WERI-Rb-1 (cell line): Measurements from ENCODE around the gene SPTSSA.
"Not testable (repeated sequence)": the region's sequence is repeated elsewhere in the genome, so short reads cannot be mapped to it uniquely, and the experiment has no call there.

ENCODE experiments used
- DNase-seq: peaks from one replicate; pipeline ENCODE4 v3.0.0-alpha.2; 2020
- H3K27ac ChIP-seq: fragments of 250-450 bp; sonication (Bioruptor Pico); 2 replicates; pipeline ENCODE4 v1.5.1; 2020; ENCODE audit warnings: mild to moderate bottlenecking, moderate library complexity
- H3K27me3 ChIP-seq: fragments of 250-450 bp; sonication (Bioruptor Pico); 2 replicates; pipeline ENCODE4 v1.5.1; 2021; ENCODE audit warnings: mild to moderate bottlenecking, low read depth, moderate library complexity; ENCODE audit not compliant: insufficient read depth, severe bottlenecking
- H3K36me3 ChIP-seq: fragments of 250-450 bp; sonication (Bioruptor Pico); 2 replicates; pipeline ENCODE4 v1.5.1; 2020; ENCODE audit warnings: mild to moderate bottlenecking, moderate library complexity
- H3K4me3 ChIP-seq: 2 replicates; pipeline ENCODE4 v1.5.1; 2011; ENCODE audit warnings: low read depth, mild to moderate bottlenecking, control low read depth, low read length
- H3K9me3 ChIP-seq: fragments of 250-450 bp; sonication (Bioruptor Pico); 2 replicates; pipeline ENCODE4 v1.5.1; 2021; ENCODE audit warnings: mild to moderate bottlenecking, moderate library complexity; ENCODE audit not compliant: severe bottlenecking
- CTCF ChIP-seq: IDR thresholded peaks from 2 replicates; pipeline ENCODE4 v1.5.1; 2011; ENCODE audit warnings: low read depth, mild to moderate bottlenecking, control low read depth, inconsistent platforms, low read length

Gene SPTSSA

GRCh38 chr14:34489324-34489723 lies 27.3 kb upstream of the SPTSSA start:
- H3K4me3 ChIP-seq: no peak overlapping the region
- H3K36me3 ChIP-seq: no peaks in the 10 kb centered on the region
- no peak overlapping the region for H3K27ac ChIP-seq
- H3K27me3 ChIP-seq: no peaks in the 10 kb centered on the region
- TF ChIP-seq CTCF: no peak
- H3K9me3 ChIP-seq: no peaks in the 10 kb centered on the region
- no peak for DNase-seq

GRCh38 chr14:34488528-34488927 lies 26.5 kb upstream of the SPTSSA start:
- H3K4me3 ChIP-seq: no peak overlapping the region
- no peak for TF ChIP-seq CTCF
- no peaks in the 10 kb centered on the region for H3K36me3 ChIP-seq
- H3K27me3 ChIP-seq: no peaks in the 10 kb centered on the region
- H3K27ac ChIP-seq: no peak overlapping the region
- H3K9me3 ChIP-seq: no peaks in the 10 kb centered on the region
- DNase-seq: no peak

- no peak overlapping the region for H3K4me3 ChIP-seq
- no peak for DNase-seq
- no peak overlapping the region for H3K27ac ChIP-seq
- TF ChIP-seq CTCF: no peak
- no peaks in the 10 kb centered on the region for H3K9me3 ChIP-seq
- no peaks in the 10 kb centered on the region for H3K27me3 ChIP-seq
- no peaks in the 10 kb centered on the region for H3K36me3 ChIP-seq
Observed at GRCh38 chr14:34484726-34485125, 22.7 kb upstream of the SPTSSA start.

GRCh38 chr14:34482463-34482862 lies 20.4 kb upstream of the SPTSSA start:
- no peak overlapping the region for H3K27ac ChIP-seq
- no peak for TF ChIP-seq CTCF
- H3K4me3 ChIP-seq: no peak overlapping the region
- DNase-seq: no peak
- H3K36me3 ChIP-seq: no peaks in the 10 kb centered on the region
- no peaks in the 10 kb centered on the region for H3K27me3 ChIP-seq
- H3K9me3 ChIP-seq: no peaks in the 10 kb centered on the region

GRCh38 chr14:34479694-34480093 lies 17.7 kb upstream of the SPTSSA start:
- TF ChIP-seq CTCF: no peak
- DNase-seq: no peak
- H3K36me3 ChIP-seq: no peaks in the 10 kb centered on the region
- no peak overlapping the region for H3K27ac ChIP-seq
- no peaks in the 10 kb centered on the region for H3K27me3 ChIP-seq
- no peak overlapping the region for H3K4me3 ChIP-seq
- H3K9me3 ChIP-seq: no peaks in the 10 kb centered on the region

- Histone ChIP-seq H3K4me3 (no peak overlapping the region), H3K27me3 (no peaks in the 10 kb centered on the region), H3K9me3 (no peaks in the 10 kb centered on the region), H3K36me3 (no peaks in the 10 kb centered on the region), H3K27ac (no peak overlapping the region)
- no peak for DNase-seq
- TF ChIP-seq CTCF: no peak
Observed at GRCh38 chr14:34478261-34478660, 16.2 kb upstream of the SPTSSA start.

- H3K36me3 ChIP-seq, DNase-seq, H3K4me3 ChIP-seq, H3K9me3 ChIP-seq, H3K27ac ChIP-seq, H3K27me3 ChIP-seq: not testable (repeated sequence)
Observed at GRCh38 chr14:34476036-34476435, 14.0 kb upstream of the SPTSSA start.
